Astrocyte (in vitro differentiated cells and primary cell): ENCODE data around the gene DNMT1. TPM values are rescaled to one million over a fixed set of nuclear protein-coding genes. Genes with fewer than 3 reads are reported as not detected.

ENCODE experiments used
- DNase-seq: peaks from one replicate; pipeline ENCODE4 v3.0.0-alpha.2; 2010; ENCODE audit warnings: low read depth
- FAIRE-seq: peaks from 2 replicates; lab custom pipeline; 2011; peaks lifted over from hg19 to GRCh38; lab: Jason Lieb, UNC
- H2AFZ ChIP-seq: 2 replicates; pipeline ENCODE4 v1.6.0; 2012; ENCODE audit warnings: low read depth, low read length, inconsistent platforms
- H3K27ac ChIP-seq: 2 replicates; pipeline ENCODE4 v1.5.1; 2011; ENCODE audit warnings: low read depth, low read length, inconsistent platforms
- H3K27me3 ChIP-seq: 2 replicates; pipeline ENCODE4 v1.6.0; 2011; ENCODE audit warnings: low read length, inconsistent platforms; ENCODE audit not compliant: insufficient read depth
- H3K36me3 ChIP-seq: 2 replicates; pipeline ENCODE4 v1.5.1; 2011; ENCODE audit warnings: low read length, inconsistent platforms; ENCODE audit not compliant: insufficient read depth
- H3K4me1 ChIP-seq: 2 replicates; pipeline ENCODE4 v1.5.1; 2011; ENCODE audit warnings: low read length, inconsistent platforms; ENCODE audit not compliant: insufficient read depth
- H3K4me2 ChIP-seq: 2 replicates; pipeline ENCODE4 v1.6.0; 2012; ENCODE audit warnings: low read length, inconsistent platforms
- H3K4me3 ChIP-seq: 2 replicates; pipeline ENCODE4 v1.5.1; 2011; ENCODE audit warnings: low read depth, mild to moderate bottlenecking, low read length, inconsistent platforms; ENCODE audit not compliant: insufficient read depth
- H3K79me2 ChIP-seq: 2 replicates; pipeline ENCODE4 v1.6.0; 2012; ENCODE audit warnings: mild to moderate bottlenecking, low read length, inconsistent platforms; ENCODE audit not compliant: insufficient read depth
- H3K9ac ChIP-seq: 2 replicates; pipeline ENCODE4 v1.6.0; 2012; ENCODE audit warnings: mild to moderate bottlenecking, low read length, inconsistent platforms
- H3K9me3 ChIP-seq: 2 replicates; pipeline ENCODE4 v1.5.1; 2012; ENCODE audit warnings: low read depth, mild to moderate bottlenecking, low read length, inconsistent platforms; ENCODE audit not compliant: insufficient read depth
- H4K20me1 ChIP-seq: 2 replicates; pipeline ENCODE4 v1.6.0; 2012; ENCODE audit warnings: low read length, inconsistent platforms; ENCODE audit not compliant: insufficient read depth
- H3K27ac Mint-ChIP-seq: one replicate; pipeline ENCODE4 v1.8.0; 2021; ENCODE audit warnings: mild to moderate bottlenecking, mixed read lengths; ENCODE audit not compliant: unreplicated experiment
- H3K27me3 Mint-ChIP-seq: one replicate; pipeline ENCODE4 v1.8.0; 2021; ENCODE audit warnings: low read depth, mixed read lengths; ENCODE audit not compliant: unreplicated experiment
- H3K36me3 Mint-ChIP-seq: one replicate; pipeline ENCODE4 v1.8.0; 2021; ENCODE audit warnings: low read depth, mixed read lengths; ENCODE audit not compliant: unreplicated experiment
- H3K4me1 Mint-ChIP-seq: one replicate; pipeline ENCODE4 v1.8.0; 2021; ENCODE audit warnings: low read depth, mixed read lengths; ENCODE audit not compliant: unreplicated experiment
- H3K4me3 Mint-ChIP-seq: one replicate; pipeline ENCODE4 v1.8.0; 2021; ENCODE audit warnings: mild to moderate bottlenecking, moderate library complexity, mixed read lengths; ENCODE audit not compliant: unreplicated experiment
- H3K9me3 Mint-ChIP-seq: one replicate; pipeline ENCODE4 v1.8.0; 2021; ENCODE audit warnings: mild to moderate bottlenecking, mixed read lengths; ENCODE audit not compliant: unreplicated experiment
- CTCF ChIP-seq: IDR thresholded peaks from 2 replicates; pipeline ENCODE4 v1.5.1; 2011; ENCODE audit warnings: low read depth, mild to moderate bottlenecking, inconsistent platforms, low read length, moderate library complexity; ENCODE audit not compliant: insufficient read depth
- EZH2 ChIP-seq: IDR thresholded peaks from 2 replicates; pipeline ENCODE4 v1.6.1; 2012; ENCODE audit warnings: mild to moderate bottlenecking, low read length, inconsistent platforms; ENCODE audit not compliant: insufficient read depth
- total RNA-seq: library from RNA; stranded (reverse); gene quantifications from 2 replicates; pipeline ENCODE4 v1.2.1, GENCODE V29; 2021

DNMT1 gene
- total RNA-seq, 1 donor from 2014 or later = 50.6 TPM

- Histone ChIP-seq H3K9ac (peak within 1 kb of the TSS; percentile 78), H3K27ac (no peak within 1 kb of the TSS), H3K79me2 (no peaks in the 10 kb centered on the region), H3K4me3 (peak within 1 kb of the TSS; percentile 81), H3K9me3 (no peaks in the 10 kb centered on the region), H4K20me1 (no peaks in the 10 kb centered on the region), H2AFZ (peak within 1 kb of the TSS; percentile 85), H3K36me3 (no peaks in the 10 kb centered on the region), H3K4me2 (peak within 1 kb of the TSS; percentile 88), H3K27me3 (no peaks in the 10 kb centered on the region), H3K4me1 (no peaks in the 10 kb centered on the region)
- H3K27me3 Mint-ChIP-seq = peaks cover 24% of the 10 kb centered on the region
- no peak for FAIRE-seq
- peak within 1 kb of the TSS; percentile 89 for H3K4me3 Mint-ChIP-seq
- H3K36me3 Mint-ChIP-seq = peaks cover 17% of the 10 kb centered on the region
- H3K9me3 Mint-ChIP-seq = peaks cover 1% of the 10 kb centered on the region
- peak; percentile 18 for DNase-seq
- TF ChIP-seq CTCF = no peak
- TF ChIP-seq EZH2 = no peak
- peak within 1 kb of the TSS; percentile 78 for H3K27ac Mint-ChIP-seq
- no peaks in the 10 kb centered on the region for H3K4me1 Mint-ChIP-seq
Measured at GRCh38 chr19:10085641-10086590, 108.8 kb downstream of the DNMT1 start, which contains the start of gene SHFL. Gene SHFL, plus strand, starts transcription at chr19:10086317. Its CDS starts 111 bp downstream, at chr19:10086428.

GRCh38 chr19:10084803-10085202 is 110.0 kb downstream of the DNMT1 start:
- Mint-ChIP-seq H3K9me3 (peaks cover 1% of the 10 kb centered on the region), H3K4me1 (no peaks in the 10 kb centered on the region), H3K4me3 (peak overlapping the region; percentile 85), H3K36me3 (peaks cover 10% of the 10 kb centered on the region), H3K27ac (no peak overlapping the region), H3K27me3 (peaks cover 31% of the 10 kb centered on the region)
- no peak for TF ChIP-seq CTCF
- TF ChIP-seq EZH2 = no peak
- Histone ChIP-seq H3K79me2 (no peaks in the 10 kb centered on the region), H3K27me3 (no peaks in the 10 kb centered on the region), H3K27ac (no peak overlapping the region), H3K4me2 (no peak overlapping the region), H3K9me3 (no peaks in the 10 kb centered on the region), H3K9ac (no peak overlapping the region), H4K20me1 (no peaks in the 10 kb centered on the region), H3K4me1 (no peaks in the 10 kb centered on the region), H3K4me3 (no peak overlapping the region), H2AFZ (no peak overlapping the region), H3K36me3 (no peaks in the 10 kb centered on the region)
- no peak for DNase-seq
- FAIRE-seq = no peak
